Left renal cortex interstitium (tissue), 4 donors: ENCODE results near the gene PAGE3. TPM values are rescaled to one million over a fixed set of nuclear protein-coding genes. Genes with fewer than 3 reads are reported as not detected.
A peak's percentile ranks its signal among the peaks of the same experiment; 100 is the strongest.

Experiments used
- DNase-seq, 4 donors: peaks; one replicate each; pipeline ENCODE4 v3.0.0-alpha.2; 2013; ENCODE audit warnings: low read depth in 4 of 4, low spot score in 2 of 4, missing footprints in 1 of 4
- polyA plus RNA-seq, 4 donors: library from polyadenylated mRNA; unstranded; fragments of 120-200 nt; gene quantifications; one replicate each; pipeline ENCODE4 v1.2.1, GENCODE V29; 2013; ENCODE audit not compliant: insufficient read length in 4 of 4

The PAGE3 gene, protein sequence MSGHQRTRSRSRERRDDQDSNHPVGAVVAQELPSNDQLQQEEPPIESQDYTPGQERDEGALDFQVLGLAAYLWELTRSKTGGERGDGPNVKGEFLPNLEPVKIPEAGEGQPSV
- not detected for polyA plus RNA-seq

DNA sequence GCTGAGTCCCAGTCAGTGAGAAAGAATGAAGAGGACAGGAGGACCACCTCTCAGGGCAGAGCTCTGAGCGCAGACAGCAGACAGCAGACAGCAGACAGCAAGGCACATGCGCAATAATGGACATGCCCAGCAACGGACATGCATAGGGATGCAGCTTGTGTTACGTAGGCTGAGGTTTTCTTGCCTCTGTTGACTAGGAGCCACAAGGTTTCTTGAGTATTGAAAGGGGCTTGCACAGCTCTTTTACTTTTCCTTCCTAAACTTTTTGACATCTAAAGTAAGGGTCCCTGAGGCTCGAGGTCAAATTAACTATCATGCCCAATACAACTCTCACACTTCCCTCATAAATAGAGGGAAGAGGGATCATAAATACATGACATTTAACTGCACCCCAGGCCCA is at the start of gene PAGE3:
TSS of gene PAGE3 (minus strand) at position 101 of the 400 bp plus-strand sequence. CDS start 1,013 bp downstream, outside the sequence.
- no peak for DNase-seq

DNA sequence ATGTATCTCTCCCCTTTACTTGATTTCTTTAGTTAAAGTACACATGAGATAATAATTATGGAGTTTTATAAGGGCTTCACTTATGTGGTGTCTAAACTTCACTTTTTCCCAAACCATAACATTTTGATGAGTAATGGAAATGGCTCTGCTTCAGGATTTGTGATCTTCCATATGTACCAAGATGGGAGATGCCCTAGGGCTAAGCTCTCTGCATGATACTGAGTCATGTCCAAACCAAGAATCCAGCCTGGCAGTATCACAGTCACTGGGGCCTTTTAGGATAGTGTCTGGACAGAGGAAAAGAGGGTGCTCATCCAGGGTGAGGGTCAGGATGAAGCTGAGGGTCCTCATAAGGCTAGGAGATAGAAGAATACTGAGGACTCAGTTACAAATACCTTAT is 47.9 kb upstream of the PAGE3 start:
- DNase-seq, result no peak

DNA sequence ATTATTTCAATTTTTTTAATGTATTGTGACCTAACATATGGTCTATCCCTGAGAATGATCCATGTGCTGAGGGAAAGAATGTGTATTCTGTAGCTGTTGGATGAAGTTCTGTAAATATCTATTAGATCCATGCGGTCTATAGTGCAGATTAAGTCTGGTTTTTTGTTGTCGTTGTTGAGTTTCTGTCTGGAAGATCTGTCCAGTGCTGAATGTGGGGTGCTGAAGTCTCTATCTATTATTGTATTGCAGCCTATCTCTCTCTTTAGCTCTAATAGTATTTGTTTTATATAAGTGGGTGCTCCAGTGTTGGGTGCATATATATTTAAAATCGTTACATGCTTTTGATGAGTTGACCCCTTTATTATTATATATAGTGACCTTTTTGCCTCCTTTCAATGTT is 26.2 kb upstream of the PAGE3 start:
- no peak for DNase-seq

DNA sequence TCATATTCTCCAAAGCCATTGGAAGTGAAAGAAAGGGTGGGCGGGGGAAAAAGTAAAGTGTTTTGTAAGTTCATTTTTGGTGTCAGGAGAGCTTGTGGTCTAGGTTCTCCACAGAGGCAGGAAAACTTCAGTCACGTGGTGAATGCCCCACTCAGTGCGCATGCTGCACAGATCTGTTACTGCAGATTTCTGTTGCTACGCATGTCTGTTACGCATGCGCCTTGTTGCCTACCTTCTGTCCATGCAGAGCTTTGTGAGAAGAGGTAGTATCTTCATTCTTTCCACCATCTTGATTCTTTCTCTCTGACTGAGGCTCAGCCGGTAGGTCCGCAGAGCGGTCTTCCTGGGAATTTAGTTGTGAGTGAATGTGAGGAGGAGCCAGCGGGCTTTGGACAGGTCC is 15.1 kb upstream of the PAGE3 start:
- DNase-seq, result no peak

DNA sequence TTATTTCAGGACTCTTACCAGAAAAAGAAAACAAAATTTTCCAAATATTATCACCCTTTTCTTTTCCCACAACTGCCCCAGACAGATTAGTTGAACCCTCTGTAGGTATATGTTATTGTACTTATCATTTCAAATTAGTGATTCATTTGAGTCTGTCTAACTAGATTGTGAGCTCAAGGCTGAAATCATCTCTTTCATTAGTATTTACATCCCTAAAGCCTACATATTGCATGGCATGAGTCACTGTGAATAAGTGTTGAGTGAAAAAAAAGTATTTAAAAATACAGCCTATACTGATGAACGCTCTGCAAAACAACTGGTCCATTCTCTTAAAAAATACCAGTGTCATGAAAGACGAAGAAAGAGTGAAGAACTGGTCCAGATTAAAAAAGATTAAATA is 3.9 kb downstream of the PAGE3 start:
- DNase-seq, result no peak

DNA sequence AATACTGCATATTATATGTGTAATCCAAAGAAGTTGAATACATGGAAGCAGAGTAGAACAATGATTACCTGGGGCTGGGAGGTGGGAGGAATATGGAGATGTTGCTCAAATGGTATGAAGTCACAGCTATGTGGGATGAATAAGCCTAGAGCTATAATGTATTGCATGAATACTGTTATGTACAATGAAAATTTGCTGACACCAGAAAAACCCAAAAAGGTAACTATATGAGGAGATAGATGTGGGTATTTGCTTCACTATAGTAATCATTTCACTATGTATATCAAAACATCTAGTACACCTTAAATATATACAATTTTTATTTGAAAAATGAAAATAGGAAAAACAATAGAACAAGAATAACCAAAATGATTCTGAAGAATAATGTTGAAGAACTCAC is 11.2 kb downstream of the PAGE3 start:
- no peak for DNase-seq

DNA sequence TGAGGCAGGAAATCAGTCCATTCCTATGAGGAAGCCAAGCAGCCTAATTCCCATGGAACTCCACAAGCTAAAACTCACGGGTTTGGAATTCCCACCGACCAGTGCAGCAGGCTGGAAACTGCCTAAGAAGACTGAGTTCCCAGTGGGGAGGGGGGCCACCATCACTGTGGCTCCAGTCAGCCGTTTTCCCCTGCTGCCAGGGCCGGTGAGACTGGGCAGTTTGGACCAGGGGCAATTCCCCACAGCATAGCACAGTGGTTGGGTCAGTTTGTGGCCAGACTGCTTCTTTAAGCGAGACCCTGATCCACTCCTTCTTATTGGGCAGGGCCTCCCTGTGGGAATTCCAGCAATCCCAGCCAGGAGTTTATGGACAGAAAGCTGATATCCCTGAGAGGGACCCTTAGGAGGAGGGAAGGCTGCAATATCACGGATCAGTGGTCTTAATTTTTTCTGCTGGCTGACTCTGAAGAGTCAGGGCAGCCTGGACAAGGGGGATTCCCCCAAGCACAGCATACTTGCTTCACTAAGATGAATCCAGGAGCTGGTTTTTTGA is 23.9 kb downstream of the PAGE3 start:
- peak in 3 of 4 donors; percentile 0 to 23 (median 12) for DNase-seq

DNA sequence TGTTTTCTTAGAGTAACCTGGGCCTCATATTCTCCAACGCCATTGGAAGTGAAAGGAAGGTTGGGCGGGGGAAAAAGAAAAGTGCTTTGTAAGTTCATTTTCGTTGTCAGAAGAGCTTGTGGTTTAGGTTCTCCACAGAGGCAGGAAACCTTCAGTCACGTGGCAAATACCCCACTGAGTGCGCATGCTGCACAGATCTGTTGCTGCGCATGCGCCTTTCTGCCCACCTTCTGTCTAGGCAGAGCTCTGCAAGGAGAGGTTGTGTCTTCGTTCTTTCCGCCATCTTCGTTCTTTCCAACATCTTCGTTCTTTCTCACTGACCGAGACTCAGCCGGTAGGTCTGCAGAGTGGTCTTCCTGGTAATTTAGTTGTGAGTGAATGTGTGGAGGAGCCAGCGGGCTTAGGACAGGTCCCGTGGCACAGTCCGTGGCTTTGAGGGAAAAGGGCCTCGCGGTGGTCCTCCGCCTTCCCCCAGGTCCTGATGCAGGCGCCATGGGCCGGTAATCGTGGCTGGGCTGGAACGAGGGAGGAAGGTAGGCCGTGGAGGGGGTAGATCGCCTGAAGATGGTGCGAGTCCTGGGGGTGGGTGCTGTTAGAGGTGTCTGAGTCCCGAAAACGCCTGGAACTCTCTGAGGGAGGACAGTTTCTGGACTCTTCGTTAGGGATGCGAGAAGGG is 44.5 kb downstream of the PAGE3 start, which contains the start of gene PAGE5:
TSS of gene PAGE5 (plus strand) at position 228 of the 676 bp plus-strand sequence. CDS start 1,037 bp downstream, outside the sequence.
- no peak for DNase-seq

DNA sequence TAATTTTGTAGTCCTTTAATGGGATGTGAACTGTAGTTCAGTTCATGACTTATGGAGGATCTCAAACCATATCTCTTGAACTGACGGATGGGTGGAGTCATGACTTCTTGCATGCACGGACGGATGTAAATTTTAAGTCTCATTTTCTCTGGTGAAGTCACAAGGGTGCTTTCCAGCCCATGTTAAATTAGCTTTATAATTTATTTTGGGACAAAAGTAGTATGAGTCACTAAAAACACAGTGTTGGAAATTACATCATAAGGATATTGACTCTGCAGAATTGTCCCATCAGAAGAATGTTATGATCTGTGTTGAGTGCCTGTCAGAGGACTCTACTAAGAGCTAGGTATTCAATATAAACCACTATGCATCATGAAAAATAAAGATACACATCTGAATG is 51.3 kb downstream of the PAGE3 start:
- DNase-seq, result no peak

DNA sequence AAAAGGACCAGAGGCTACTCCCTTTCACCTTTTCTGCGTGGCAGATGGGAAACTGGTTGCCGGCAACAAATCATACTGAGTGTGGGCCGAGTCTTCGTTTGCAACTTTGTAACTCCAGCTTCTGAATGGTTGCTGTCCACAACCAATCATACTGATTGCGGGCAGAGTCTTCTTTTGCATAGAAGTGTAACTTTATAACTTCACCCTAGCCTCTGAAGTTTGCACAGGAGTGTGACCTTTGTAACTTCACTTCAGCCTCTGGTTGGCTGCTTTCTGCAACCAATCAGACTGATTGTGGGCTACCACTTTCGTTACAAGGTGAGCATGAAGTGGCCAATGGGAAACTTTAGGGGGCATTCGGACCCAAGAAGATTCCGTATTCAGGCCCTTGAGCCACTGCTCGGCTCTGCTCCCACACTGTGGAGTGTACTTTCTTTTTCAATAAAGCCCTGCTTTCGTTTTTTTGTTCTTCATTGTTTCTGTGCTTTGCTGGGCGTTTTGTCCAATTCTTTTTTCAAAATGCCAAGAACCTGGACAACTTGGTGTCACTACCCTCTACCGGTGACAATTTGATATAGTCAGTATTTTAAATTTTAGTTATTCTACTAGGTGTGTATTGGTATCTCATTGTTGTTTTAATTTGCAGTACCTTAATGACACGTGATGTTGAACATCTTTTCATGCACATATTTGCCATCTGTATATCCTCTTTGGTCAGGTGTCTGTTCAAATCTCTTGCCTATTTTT is 53.6 kb downstream of the PAGE3 start:
- DNase-seq, result no peak

Other genes starting within 250 kb of the PAGE3 start
- gene ALAS2, start 233.9 kb downstream of the PAGE3 start, polyA plus RNA-seq, result 10 to 100 TPM in 3 of 4 donors, 1 to 10 TPM in 1; 9.3 to 34.8 (median 11.7) TPM
- gene PAGE2B, start 189.9 kb downstream of the PAGE3 start, polyA plus RNA-seq, result not detected
- gene PAGE2, start 175.9 kb downstream of the PAGE3 start, polyA plus RNA-seq, result not detected
- gene PAGE5, start 44.6 kb downstream of the PAGE3 start, polyA plus RNA-seq, result not detected
- 10 to 100 TPM; 64.5 to 82.9 (median 69.9) TPM for gene MAGEH1, start 187.2 kb upstream of the PAGE3 start, polyA plus RNA-seq
- 10 to 100 TPM; 11.5 to 13.3 (median 12.2) TPM for gene USP51, start 224.9 kb upstream of the PAGE3 start, polyA plus RNA-seq